Esophagus squamous epithelium (tissue), 5 donors: ENCODE results near the gene GAA. TPM values are rescaled to one million over a fixed set of nuclear protein-coding genes. Genes with fewer than 3 reads are reported as not detected.
"Not testable (repeated sequence)": the region's sequence is repeated elsewhere in the genome, so short reads cannot be mapped to it uniquely, and the experiment has no call there.

Source experiments
- DNase-seq: peaks from one replicate; lab custom pipeline; 2025; lab: John Stamatoyannopoulos, UW
- H3K27ac ChIP-seq, 4 donors: fragments of 200-600 bp; sonication (generic); one replicate each; pipeline ENCODE4 v1.5.1; 2016 to 2019; ENCODE audit warnings: mild to moderate bottlenecking in 1 of 4
- H3K27me3 ChIP-seq, 4 donors: fragments of 200-600 bp; sonication (generic); 1 replicate in 3 of 4; 2 replicates in 1 of 4; pipeline versions ENCODE4 v1.5.1 to v1.6.0; 2017 to 2021; ENCODE audit warnings: antibody characterized with exemption in 1 of 4
- H3K36me3 ChIP-seq, 3 donors: fragments of 200-600 bp; sonication (generic); one replicate each; pipeline ENCODE4 v1.5.1; 2016 to 2019
- H3K4me1 ChIP-seq, 3 donors: fragments of 200-600 bp; sonication (generic); one replicate each; pipeline ENCODE4 v1.5.1; 2017 to 2019
- H3K4me3 ChIP-seq, 4 donors: fragments of 200-600 bp; sonication (generic); 1 replicate in 3 of 4; 2 replicates in 1 of 4; pipeline ENCODE4 v1.5.1; 2016 to 2019; ENCODE audit warnings: mild to moderate bottlenecking in 2 of 4, moderate library complexity in 1 of 4
- H3K9me3 ChIP-seq, 3 donors: fragments of 200-600 bp; sonication (generic); one replicate each; pipeline ENCODE4 v1.5.1; 2016 to 2019
- CTCF ChIP-seq, 6 experiments: fragments of 450-650 bp in 4 of 6; fragments of 200-600 bp in 2 of 6; sonication (generic) in 2 of 6; IDR thresholded peaks; one replicate each; pipeline ENCODE4 v1.5.1; 2016 to 2019; ENCODE audit warnings: antibody characterized with exemption in 6 of 6, mild to moderate bottlenecking in 4 of 6, moderate library complexity in 4 of 6
- POLR2A ChIP-seq, 4 donors: fragments of 450-650 bp; IDR thresholded peaks; one replicate each; pipeline ENCODE4 v1.6.1; 2017; ENCODE audit warnings: antibody characterized with exemption in 4 of 4, mild to moderate bottlenecking in 4 of 4, moderate library complexity in 3 of 4
- WGBS, 2 donors: methylation state at CpG; one replicate each; pipeline ENCODE4 v1.1.5; 2018; 5-methylcytosine and 5-hydroxymethylcytosine counted together
- intact Hi-C: fragments of 100-400 bp; cut with DNase I; formaldehyde crosslinking; loops from one replicate; pipeline ENCODE4 v1.15.0; 2022
- total RNA-seq, 4 donors: library from RNA; depleted of rRNA; stranded (reverse); fragments of >200 nt; gene quantifications; one replicate each; pipeline ENCODE4 v1.1.0, GENCODE V29; 2016
- donor health status: DM: yes; HTN: yes; CAD: no.

Gene GAA
- total RNA-seq, 4 donors from 2014 or later: 14.3 to 50.4 (median 28.7) TPM

GRCh38 chr17:80089762-80090161 lies 11.6 kb upstream of the GAA start:
- no peak overlapping the region for H3K27ac ChIP-seq
- WGBS, 2 donors: 89 to 94% methylated on average over 7 to 12 of the region's 16 CpGs
- no peaks in the 10 kb centered on the region for H3K9me3 ChIP-seq
- intact Hi-C loops: no loop called here
- no peak for DNase-seq
- no peaks in the 10 kb centered on the region for H3K4me1 ChIP-seq
- no peaks in the 10 kb centered on the region for H3K36me3 ChIP-seq
- no peak overlapping the region for H3K4me3 ChIP-seq
- TF ChIP-seq POLR2A (IDR thresholded peaks at IDR 0.05) (no peak), CTCF (IDR thresholded peaks at IDR 0.05) (no peak)
- H3K27me3 ChIP-seq: no peaks in the 10 kb centered on the region

DNA sequence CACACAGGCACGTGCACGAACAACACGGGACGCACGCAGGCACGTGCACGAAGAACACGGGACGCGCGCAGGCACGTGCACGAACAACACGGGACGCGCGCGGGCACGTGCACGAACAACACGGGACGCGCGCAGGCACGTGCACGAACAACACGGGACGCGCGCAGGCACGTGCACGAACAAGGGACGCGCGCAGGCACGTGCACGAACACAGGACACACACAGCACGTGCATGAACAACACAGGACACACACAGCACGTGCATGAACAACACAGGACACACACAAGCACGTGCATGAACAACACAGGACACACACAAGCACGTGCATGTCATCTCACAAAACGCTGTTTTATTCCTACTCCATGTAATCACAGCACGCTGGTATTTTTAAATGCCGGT lies 11.2 kb upstream of the GAA start:
- H3K36me3 ChIP-seq, H3K27ac ChIP-seq, H3K4me1 ChIP-seq, intact Hi-C loops, H3K9me3 ChIP-seq, H3K4me3 ChIP-seq, H3K27me3 ChIP-seq, DNase-seq: not testable (repeated sequence)
- WGBS, 2 donors: 83 to 91% methylated on average over 11 to 40 of the region's 44 CpGs

GRCh38 chr17:80091376-80091775 lies 10.0 kb upstream of the GAA start:
- H3K27ac ChIP-seq: no peak overlapping the region
- no peaks in the 10 kb centered on the region for H3K9me3 ChIP-seq
- no peak for DNase-seq
- H3K4me3 ChIP-seq: no peak overlapping the region
- TF ChIP-seq CTCF (IDR thresholded peaks at IDR 0.05) (no peak), POLR2A (IDR thresholded peaks at IDR 0.05) (no peak)
- H3K27me3 ChIP-seq: no peaks in the 10 kb centered on the region
- no peaks in the 10 kb centered on the region for H3K36me3 ChIP-seq
- no peaks in the 10 kb centered on the region for H3K4me1 ChIP-seq
- intact Hi-C loops: no loop called here
- 39 to 79% methylated on average over 2 to 4 of the region's 4 CpGs for WGBS, 2 donors

DNA sequence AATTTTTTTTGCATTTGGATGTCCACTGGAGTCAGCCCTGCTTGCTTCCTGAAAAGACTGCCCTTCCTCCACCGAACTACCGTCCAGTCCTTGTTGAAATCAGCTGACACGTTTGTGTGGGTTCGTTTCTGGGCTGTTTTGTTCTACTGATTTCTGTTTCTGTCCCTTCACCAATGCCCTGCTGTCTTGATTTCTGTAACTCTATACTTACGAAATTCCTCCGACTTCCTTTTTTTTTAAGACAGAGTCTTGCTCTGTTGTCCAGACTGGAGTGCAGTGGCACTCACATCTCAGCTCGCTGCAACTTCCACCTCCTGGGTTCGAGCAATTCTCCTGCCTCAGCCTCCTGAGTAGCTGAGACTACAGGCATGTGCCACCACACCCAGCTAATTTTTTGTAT lies 8.4 kb upstream of the GAA start:
- H3K27ac ChIP-seq: peak overlapping the region in 1 of 4 donors; percentile 63
- no peak for DNase-seq

GRCh38 chr17:80095038-80095843 lies 6.1 kb upstream of the GAA start:
- WGBS, 2 donors: 86 to 88% methylated on average over 14 to 32 of the region's 37 CpGs
- Histone ChIP-seq H3K36me3 (no peaks in the 10 kb centered on the region), H3K27me3 (no peaks in the 10 kb centered on the region), H3K9me3 (no peaks in the 10 kb centered on the region), H3K27ac (no peak overlapping the region), H3K4me3 (no peak overlapping the region), H3K4me1 (no peaks in the 10 kb centered on the region)
- intact Hi-C loops: no loop called here
- DNase-seq: no peak
- no peak for TF ChIP-seq POLR2A (IDR thresholded peaks at IDR 0.05)
- no peak for TF ChIP-seq CTCF (IDR thresholded peaks at IDR 0.05)

More for the DNA sequence above, 8.4 kb upstream of the GAA start:
- Histone ChIP-seq H3K27me3 (no peaks in the 10 kb centered on the region), H3K9me3 (no peaks in the 10 kb centered on the region), H3K4me1 (no peaks in the 10 kb centered on the region), H3K36me3 (no peaks in the 10 kb centered on the region), H3K4me3 (no peak overlapping the region)
- WGBS, 2 donors: 62 to 74% methylated on average over 8 of the region's 8 CpGs
- intact Hi-C loops: no loop called here
- TF ChIP-seq POLR2A (IDR thresholded peaks at IDR 0.05): no peak
- no peak for TF ChIP-seq CTCF (IDR thresholded peaks at IDR 0.05)
